Neutrophil (primary cell): ENCODE data around the gene GLMP.

Experiments
- H3K27ac ChIP-seq: fragments of 200-600 bp; sonication (generic); 2 replicates; pipeline ENCODE4 v1.5.1; 2016; ENCODE audit warnings: mild to moderate bottlenecking, moderate library complexity
- H3K27me3 ChIP-seq: fragments of 200-600 bp; sonication (generic); 2 replicates; pipeline ENCODE4 v1.6.0; 2016; ENCODE audit warnings: mild to moderate bottlenecking
- H3K36me3 ChIP-seq: fragments of 200-600 bp; sonication (generic); 2 replicates; pipeline ENCODE4 v1.5.1; 2017
- H3K4me1 ChIP-seq, 2 experiments: fragments of 200-600 bp in 1 of 2; sonication (generic) in 1 of 2; 1 replicate in 1 of 2; 2 replicates in 1 of 2; pipeline versions ENCODE4 v1.5.1 to v1.6.1; 2013 to 2016; ENCODE audit warnings: low read depth in 1 of 2, low read length in 1 of 2, mild to moderate bottlenecking in 1 of 2, moderate library complexity in 1 of 2; ENCODE audit not compliant: control insufficient read depth in 1 of 2, insufficient read depth in 1 of 2
- H3K4me3 ChIP-seq, 2 experiments: fragments of 200-600 bp in 1 of 2; sonication (generic) in 1 of 2; 1 replicate in 1 of 2; 2 replicates in 1 of 2; pipeline ENCODE4 v1.5.1; 2013 to 2016; ENCODE audit warnings: low read depth in 1 of 2, low read length in 1 of 2, mild to moderate bottlenecking in 1 of 2, moderate library complexity in 1 of 2
- H3K9me3 ChIP-seq: fragments of 200-600 bp; sonication (generic); 2 replicates; pipeline ENCODE4 v1.5.1; 2016
- TF ChIP-seq, protein P1 (sequence below): fragments of 200-600 bp; sonication (generic); IDR thresholded peaks from 2 replicates; pipeline ENCODE4 v1.5.1; 2016; ENCODE audit warnings: antibody characterized with exemption

The GLMP gene

GRCh38 chr1:156293895-156294294, 1.6 kb downstream of the GLMP start:
- Histone ChIP-seq H3K4me1 (peaks cover 27 to 33% of the 10 kb centered on the region in 2 experiments), H3K36me3 (peaks cover 40% of the 10 kb centered on the region), H3K27me3 (no peaks in the 10 kb centered on the region), H3K9me3 (no peaks in the 10 kb centered on the region), H3K27ac (no peak overlapping the region), H3K4me3 (no peak overlapping the region)
- TF ChIP-seq, protein P1, sequence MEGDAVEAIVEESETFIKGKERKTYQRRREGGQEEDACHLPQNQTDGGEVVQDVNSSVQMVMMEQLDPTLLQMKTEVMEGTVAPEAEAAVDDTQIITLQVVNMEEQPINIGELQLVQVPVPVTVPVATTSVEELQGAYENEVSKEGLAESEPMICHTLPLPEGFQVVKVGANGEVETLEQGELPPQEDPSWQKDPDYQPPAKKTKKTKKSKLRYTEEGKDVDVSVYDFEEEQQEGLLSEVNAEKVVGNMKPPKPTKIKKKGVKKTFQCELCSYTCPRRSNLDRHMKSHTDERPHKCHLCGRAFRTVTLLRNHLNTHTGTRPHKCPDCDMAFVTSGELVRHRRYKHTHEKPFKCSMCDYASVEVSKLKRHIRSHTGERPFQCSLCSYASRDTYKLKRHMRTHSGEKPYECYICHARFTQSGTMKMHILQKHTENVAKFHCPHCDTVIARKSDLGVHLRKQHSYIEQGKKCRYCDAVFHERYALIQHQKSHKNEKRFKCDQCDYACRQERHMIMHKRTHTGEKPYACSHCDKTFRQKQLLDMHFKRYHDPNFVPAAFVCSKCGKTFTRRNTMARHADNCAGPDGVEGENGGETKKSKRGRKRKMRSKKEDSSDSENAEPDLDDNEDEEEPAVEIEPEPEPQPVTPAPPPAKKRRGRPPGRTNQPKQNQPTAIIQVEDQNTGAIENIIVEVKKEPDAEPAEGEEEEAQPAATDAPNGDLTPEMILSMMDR, result no peak

DNA sequence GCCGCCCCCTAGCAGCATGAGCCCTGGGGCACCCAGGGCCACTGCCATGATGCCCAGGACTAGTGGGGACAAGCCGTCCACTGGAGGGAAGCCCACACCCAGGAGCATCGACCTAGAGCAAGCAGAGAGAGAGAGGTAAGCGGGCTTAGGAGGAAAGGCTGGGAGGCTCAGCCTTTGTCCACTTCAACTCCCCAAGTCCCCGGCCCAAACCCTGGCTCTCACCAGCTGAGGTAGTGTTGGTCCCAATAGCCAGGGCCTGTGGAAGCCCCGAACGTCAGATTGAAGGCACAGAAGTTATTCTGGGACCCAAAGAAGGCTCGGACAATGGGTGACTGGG, 2.4 kb downstream of the GLMP start:
- Histone ChIP-seq H3K4me3 (no peak overlapping the region), H3K27ac (no peak overlapping the region), H3K36me3 (peaks cover 47% of the 10 kb centered on the region), H3K4me1 (peaks cover 27 to 33% of the 10 kb centered on the region in 2 experiments), H3K27me3 (no peaks in the 10 kb centered on the region), H3K9me3 (no peaks in the 10 kb centered on the region)
- TF ChIP-seq, protein P1, result no peak

DNA sequence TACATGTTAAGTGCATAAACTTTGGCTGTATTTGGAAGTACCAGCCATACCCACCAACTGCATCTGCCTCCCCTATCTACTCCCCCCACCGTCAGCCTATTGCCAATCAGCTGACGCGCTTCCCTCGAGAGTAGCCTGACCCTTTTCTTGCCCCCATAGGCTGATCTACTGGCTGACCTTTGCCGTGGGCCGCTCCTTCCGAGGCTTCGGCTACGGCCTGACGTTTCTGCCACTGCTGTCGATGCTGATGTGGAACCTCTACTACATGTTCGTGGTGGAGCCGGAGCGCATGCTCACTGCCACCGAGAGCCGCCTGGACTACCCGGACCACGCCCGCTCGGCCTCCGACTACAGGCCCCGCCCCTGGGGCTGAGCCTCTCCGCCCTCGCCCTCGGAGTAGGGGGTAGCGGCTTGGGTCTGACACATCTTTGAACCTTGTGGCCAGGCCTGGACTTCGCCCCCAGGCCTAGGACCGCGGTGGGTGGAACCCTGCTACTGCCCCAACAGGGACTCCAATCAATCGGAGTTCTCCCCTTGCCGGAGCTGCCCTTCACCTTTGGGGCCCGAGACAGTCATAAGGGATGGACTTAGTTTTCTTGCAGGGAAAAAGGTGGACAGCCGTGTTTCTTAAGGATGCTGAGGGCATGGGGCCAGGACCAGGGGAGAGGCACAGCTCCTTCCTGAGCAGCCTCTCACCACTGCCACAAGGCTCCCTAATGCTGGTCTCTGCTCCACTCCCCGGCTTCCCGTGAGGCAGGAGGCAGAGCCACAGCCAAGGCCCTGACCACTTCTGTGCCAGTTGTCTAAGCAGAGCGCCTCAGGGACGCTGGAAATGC, 4.0 kb downstream of the GLMP start:
- peak overlapping the region; percentile 57 for H3K27ac ChIP-seq
- peak overlapping the region; percentile 48 to 54 for H3K4me3 ChIP-seq
- TF ChIP-seq, protein P1, result no peak
- H3K27me3 ChIP-seq, result no peaks in the 10 kb centered on the region
- no peaks in the 10 kb centered on the region for H3K9me3 ChIP-seq
- H3K4me1 ChIP-seq, result peaks cover 27 to 33% of the 10 kb centered on the region in 2 experiments
- peaks cover 54% of the 10 kb centered on the region for H3K36me3 ChIP-seq

DNA sequence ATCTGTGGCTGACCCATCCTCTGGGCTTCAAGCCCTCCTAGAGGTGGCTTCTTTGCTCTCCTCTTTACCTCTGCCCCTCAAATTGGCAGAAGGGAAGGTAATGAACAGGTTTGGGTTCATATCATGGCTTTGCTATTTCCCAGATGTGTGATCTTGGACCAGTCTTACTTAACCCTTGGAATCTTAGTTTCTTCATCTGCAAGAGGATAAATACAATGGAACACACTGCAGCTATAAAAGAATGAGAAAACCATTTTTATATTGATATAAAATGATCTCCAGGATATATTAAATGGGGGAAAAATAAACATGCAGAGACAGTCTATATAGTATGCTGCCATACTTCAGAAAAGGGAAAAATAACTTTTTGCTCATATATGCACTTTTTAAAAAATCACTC, 5.6 kb downstream of the GLMP start:
- H3K27ac ChIP-seq, result no peak overlapping the region

GRCh38 chr1:156286061-156286460, 9.4 kb downstream of the GLMP start:
- Histone ChIP-seq H3K27me3 (no peaks in the 10 kb centered on the region), H3K4me3 (no peak overlapping the region), H3K4me1 (peaks cover 41 to 45% of the 10 kb centered on the region in 2 experiments), H3K9me3 (no peaks in the 10 kb centered on the region), H3K27ac (no peak overlapping the region), H3K36me3 (peaks cover 36% of the 10 kb centered on the region)
- TF ChIP-seq, protein P1, result no peak

More for the DNA sequence above, 5.6 kb downstream of the GLMP start:
- Histone ChIP-seq H3K9me3 (no peaks in the 10 kb centered on the region), H3K4me1 (peaks cover 23 to 26% of the 10 kb centered on the region in 2 experiments), H3K4me3 (no peak overlapping the region), H3K27me3 (no peaks in the 10 kb centered on the region), H3K36me3 (peaks cover 65% of the 10 kb centered on the region)
- TF ChIP-seq, protein P1, result no peak
